MM.1S (cell line): ENCODE measurements around the gene COBLL1.

Experiments used
- DNase-seq: peaks from one replicate; pipeline ENCODE4 v3.0.0-alpha.2; 2015
- H2AFZ ChIP-seq: fragments of 300-600 bp; sonication (generic); 2 replicates; pipeline ENCODE4 v1.6.0; 2016; ENCODE audit warnings: antibody characterized with exemption, low read length
- H3F3A ChIP-seq: fragments of 300-600 bp; sonication (generic); 2 replicates; pipeline ENCODE4 v1.6.1; 2016; ENCODE audit warnings: mild to moderate bottlenecking, antibody characterized with exemption, low read length, moderate library complexity, mixed read lengths; ENCODE audit not compliant: insufficient read depth
- H3K27ac ChIP-seq: fragments of 300-600 bp; sonication (generic); 2 replicates; pipeline ENCODE4 v1.5.1; 2016; ENCODE audit warnings: mild to moderate bottlenecking, low read length
- H3K27me3 ChIP-seq: fragments of 300-600 bp; sonication (generic); replicated peaks from 2 replicates; pipeline ENCODE4 v1.6.0; 2016; ENCODE audit warnings: low read length; ENCODE audit not compliant: insufficient read depth
- H3K36me3 ChIP-seq: fragments of 300-600 bp; sonication (generic); replicated peaks from 2 replicates; pipeline ENCODE4 v1.6.1; 2016; ENCODE audit warnings: mild to moderate bottlenecking, low read length, mixed read lengths; ENCODE audit not compliant: insufficient read depth
- H3K4me1 ChIP-seq: fragments of 300-600 bp; sonication (generic); 2 replicates; pipeline ENCODE4 v1.6.1; 2016; ENCODE audit warnings: low read length, mixed read lengths
- H3K4me2 ChIP-seq: fragments of 300-600 bp; sonication (generic); 2 replicates; pipeline ENCODE4 v1.6.0; 2016; ENCODE audit warnings: low read depth, low read length
- H3K4me3 ChIP-seq: fragments of 300-600 bp; sonication (generic); 2 replicates; pipeline ENCODE4 v1.5.1; 2016; ENCODE audit warnings: low read length, mixed read lengths
- H3K79me2 ChIP-seq: fragments of 300-600 bp; sonication (generic); 2 replicates; pipeline ENCODE4 v1.6.1; 2016; ENCODE audit warnings: mixed run types, low read length, mixed read lengths
- H3K9ac ChIP-seq: fragments of 300-600 bp; sonication (generic); 2 replicates; pipeline ENCODE4 v1.6.1; 2016; ENCODE audit warnings: low read length, mixed read lengths
- H3K9me2 ChIP-seq: fragments of 300-600 bp; sonication (generic); replicated peaks from 2 replicates; pipeline ENCODE4 v1.6.1; 2016; ENCODE audit warnings: mild to moderate bottlenecking, low read length, mixed read lengths; ENCODE audit not compliant: insufficient read depth
- H3K9me3 ChIP-seq: fragments of 300-600 bp; sonication (generic); replicated peaks from 2 replicates; pipeline ENCODE4 v1.6.1; 2016; ENCODE audit warnings: mild to moderate bottlenecking, low read length, mixed read lengths; ENCODE audit not compliant: insufficient read depth
- H4K20me1 ChIP-seq: fragments of 300-600 bp; sonication (generic); 2 replicates; pipeline ENCODE4 v1.6.1; 2016; ENCODE audit warnings: mild to moderate bottlenecking, low read length, moderate library complexity, mixed read lengths; ENCODE audit not compliant: insufficient read depth
- EZH2 ChIP-seq: fragments of 300-600 bp; sonication (generic); optimal IDR thresholded peaks from 2 replicates; pipeline ENCODE3; 2017; ENCODE audit warnings: low read depth, mild to moderate bottlenecking, antibody characterized with exemption, low read length, mixed read lengths
- EZH2phosphoT487 ChIP-seq: fragments of 300-600 bp; sonication (generic); IDR thresholded peaks from 2 replicates; pipeline ENCODE4 v1.6.1; 2018; ENCODE audit warnings: antibody characterized with exemption, low read length
- TF ChIP-seq, protein P1 (sequence below): fragments of 300-600 bp; sonication (generic); IDR thresholded peaks from 2 replicates; pipeline ENCODE4 v1.5.1; 2016; ENCODE audit warnings: antibody characterized with exemption, low read length, mixed read lengths

Gene COBLL1

DNA sequence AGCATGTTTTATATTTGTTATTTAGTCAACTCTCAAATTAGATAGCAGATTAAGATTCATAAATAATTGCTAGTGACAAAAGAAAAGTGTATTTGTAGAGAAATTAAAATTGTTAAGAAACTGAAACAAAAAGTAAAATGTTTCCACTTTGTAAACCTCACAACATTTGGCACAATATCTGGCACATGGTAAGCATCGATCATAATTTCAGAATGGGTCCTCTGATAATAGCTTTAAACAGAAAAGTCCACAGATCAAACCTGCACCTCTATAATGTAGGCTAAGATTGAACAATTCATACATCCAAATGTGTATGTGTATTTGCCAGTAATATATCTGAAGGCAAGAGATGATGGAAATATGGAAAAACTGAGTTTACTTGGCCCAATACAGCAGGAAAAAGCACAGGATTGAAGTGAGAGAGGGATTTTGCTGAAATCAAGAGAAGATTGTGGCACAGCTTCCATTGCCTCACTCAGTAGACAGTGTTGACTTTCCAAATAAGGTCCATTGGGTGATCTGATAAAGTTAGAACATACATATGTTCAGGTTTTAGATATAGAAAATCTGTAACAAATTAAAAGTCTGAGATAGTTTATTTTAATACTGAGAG lies 39.4 kb downstream of the COBLL1 start:
- no peak overlapping the region for H3K9ac ChIP-seq
- H3K4me3 ChIP-seq = no peak overlapping the region
- TF ChIP-seq, protein P1, sequence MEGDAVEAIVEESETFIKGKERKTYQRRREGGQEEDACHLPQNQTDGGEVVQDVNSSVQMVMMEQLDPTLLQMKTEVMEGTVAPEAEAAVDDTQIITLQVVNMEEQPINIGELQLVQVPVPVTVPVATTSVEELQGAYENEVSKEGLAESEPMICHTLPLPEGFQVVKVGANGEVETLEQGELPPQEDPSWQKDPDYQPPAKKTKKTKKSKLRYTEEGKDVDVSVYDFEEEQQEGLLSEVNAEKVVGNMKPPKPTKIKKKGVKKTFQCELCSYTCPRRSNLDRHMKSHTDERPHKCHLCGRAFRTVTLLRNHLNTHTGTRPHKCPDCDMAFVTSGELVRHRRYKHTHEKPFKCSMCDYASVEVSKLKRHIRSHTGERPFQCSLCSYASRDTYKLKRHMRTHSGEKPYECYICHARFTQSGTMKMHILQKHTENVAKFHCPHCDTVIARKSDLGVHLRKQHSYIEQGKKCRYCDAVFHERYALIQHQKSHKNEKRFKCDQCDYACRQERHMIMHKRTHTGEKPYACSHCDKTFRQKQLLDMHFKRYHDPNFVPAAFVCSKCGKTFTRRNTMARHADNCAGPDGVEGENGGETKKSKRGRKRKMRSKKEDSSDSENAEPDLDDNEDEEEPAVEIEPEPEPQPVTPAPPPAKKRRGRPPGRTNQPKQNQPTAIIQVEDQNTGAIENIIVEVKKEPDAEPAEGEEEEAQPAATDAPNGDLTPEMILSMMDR = no peak
- TF ChIP-seq EZH2phosphoT487 (no peak), EZH2 (no peak)
- H3K9me2 ChIP-seq = no peaks in the 10 kb centered on the region
- H3K79me2 ChIP-seq = peaks cover 11% of the 10 kb centered on the region; the same call in 1 of the 2 replicates
- H4K20me1 ChIP-seq = no peaks in the 10 kb centered on the region
- H3F3A ChIP-seq = no peaks in the 10 kb centered on the region
- H2AFZ ChIP-seq = no peak overlapping the region
- no peaks in the 10 kb centered on the region for H3K9me3 ChIP-seq
- H3K27me3 ChIP-seq = no peaks in the 10 kb centered on the region
- no peaks in the 10 kb centered on the region for H3K36me3 ChIP-seq
- H3K4me2 ChIP-seq = 0 out of 2 replicates have a peak overlapping the region, but pooled peaks have one; percentile 14
- no peaks in the 10 kb centered on the region for H3K4me1 ChIP-seq
- peak; percentile 11 for DNase-seq
- no peak overlapping the region for H3K27ac ChIP-seq

DNA sequence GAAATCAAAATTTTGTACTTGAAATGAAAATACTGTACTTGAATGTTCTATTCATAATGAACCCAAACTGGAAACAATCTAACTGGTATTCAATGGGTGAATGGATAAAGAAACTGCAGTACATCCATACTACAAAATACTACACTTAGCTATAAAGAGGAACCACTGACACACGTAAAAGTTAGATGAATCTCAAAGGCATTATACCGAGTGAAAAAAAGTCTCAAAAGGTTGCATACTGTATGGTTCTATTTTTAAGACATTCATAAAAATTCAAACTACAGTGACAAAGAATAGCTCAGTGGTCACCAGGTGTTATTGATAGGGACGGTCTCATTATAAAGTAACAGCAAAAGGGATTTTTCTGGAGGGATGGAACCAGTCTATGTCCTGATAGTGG lies 41.1 kb downstream of the COBLL1 start:
- TF ChIP-seq EZH2phosphoT487 (no peak), EZH2 (no peak)
- TF ChIP-seq, protein P1 = no peak
- Histone ChIP-seq H3K4me3 (no peak overlapping the region), H3K9ac (no peak overlapping the region), H4K20me1 (no peaks in the 10 kb centered on the region), H3F3A (no peaks in the 10 kb centered on the region), H3K4me2 (no peak overlapping the region), H3K27ac (no peak overlapping the region), H3K9me2 (no peaks in the 10 kb centered on the region), H3K9me3 (no peaks in the 10 kb centered on the region), H3K36me3 (no peaks in the 10 kb centered on the region), H2AFZ (no peak overlapping the region), H3K4me1 (no peaks in the 10 kb centered on the region), H3K79me2 (peaks cover 15% of the 10 kb centered on the region; the same call in 1 of the 2 replicates), H3K27me3 (no peaks in the 10 kb centered on the region)
- DNase-seq = no peak

DNA sequence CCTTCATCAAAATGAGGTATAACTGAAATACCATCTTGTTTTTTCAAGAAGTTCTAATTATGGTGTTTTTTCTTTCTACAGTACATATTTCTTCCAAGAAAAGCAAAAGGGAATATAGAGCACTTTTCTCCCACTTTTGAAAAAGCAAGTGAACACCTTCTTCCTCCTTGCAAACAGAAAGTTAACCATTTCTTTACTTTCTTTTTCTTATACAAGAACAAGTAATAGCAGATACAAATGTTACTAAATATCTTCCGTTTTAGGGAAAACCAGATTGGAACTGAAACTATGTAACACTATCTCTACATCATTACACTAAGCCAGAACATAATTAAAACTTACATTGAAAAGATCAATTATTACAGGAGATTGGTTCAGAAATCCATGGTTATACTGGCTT lies 44.0 kb downstream of the COBLL1 start:
- H3K4me2 ChIP-seq = no peak overlapping the region
- H3K36me3 ChIP-seq = no peaks in the 10 kb centered on the region
- no peaks in the 10 kb centered on the region for H3K9me2 ChIP-seq
- no peak overlapping the region for H3K9ac ChIP-seq
- TF ChIP-seq, protein P1 = no peak
- no peak for TF ChIP-seq EZH2
- no peak for TF ChIP-seq EZH2phosphoT487
- no peaks in the 10 kb centered on the region for H4K20me1 ChIP-seq
- H3K4me3 ChIP-seq = no peak overlapping the region
- no peak overlapping the region for H3K27ac ChIP-seq
- H3K27me3 ChIP-seq = no peaks in the 10 kb centered on the region
- no peak for DNase-seq
- no peaks in the 10 kb centered on the region for H3K9me3 ChIP-seq
- H2AFZ ChIP-seq = no peak overlapping the region
- H3F3A ChIP-seq = no peaks in the 10 kb centered on the region
- no peaks in the 10 kb centered on the region for H3K4me1 ChIP-seq
- peaks cover 11% of the 10 kb centered on the region; the same call in 1 of the 2 replicates for H3K79me2 ChIP-seq
